Activated T-helper 17 cell treated with anti-CD3 and anti-CD28 coated beads, Interleukin-2, amount 50 U/mL, for 72 hours (primary cell): ENCODE results near the gene ITPKB. TPM values are rescaled to one million over a fixed set of nuclear protein-coding genes. Genes with fewer than 3 reads are reported as not detected.
A peak's percentile ranks its signal among the peaks of the same experiment; 100 is the strongest.
"Not testable (repeated sequence)": the region's sequence is repeated elsewhere in the genome, so short reads cannot be mapped to it uniquely, and the experiment has no call there.

ENCODE experiments used
- ATAC-seq: fragments of 150-1000 bp; cut with Tn5 transposase; replicated peaks from 2 replicates; pipeline ENCODE4 v1.10.0; 2021; ENCODE audit warnings: mild to moderate bottlenecking, moderate library complexity
- H3K27ac Mint-ChIP-seq: one replicate; pipeline ENCODE4 v1.8.0; 2022; ENCODE audit warnings: mixed read lengths
- H3K27me3 Mint-ChIP-seq: one replicate; pipeline ENCODE4 v1.8.0; 2022; ENCODE audit warnings: mixed read lengths
- H3K36me3 Mint-ChIP-seq: one replicate; pipeline ENCODE4 v1.8.0; 2022; ENCODE audit warnings: low read depth, mild to moderate bottlenecking, mixed read lengths
- H3K4me1 Mint-ChIP-seq: one replicate; pipeline ENCODE4 v1.8.0; 2022; ENCODE audit warnings: mixed read lengths
- H3K4me3 Mint-ChIP-seq: one replicate; pipeline ENCODE4 v1.8.0; 2022; ENCODE audit warnings: mild to moderate bottlenecking, mixed read lengths
- H3K9me3 Mint-ChIP-seq: one replicate; pipeline ENCODE4 v1.8.0; 2022; ENCODE audit warnings: mixed read lengths
- total RNA-seq, 2 donors: library from RNA; stranded (reverse); gene quantifications; one replicate each; pipeline ENCODE4 v1.2.3, GENCODE V29; 2022

Gene ITPKB
- total RNA-seq, 2 donors from 2014 or later = 30.1 to 39.2 TPM

- Mint-ChIP-seq H3K9me3 (no peaks in the 10 kb centered on the region), H3K27ac (peak overlapping the region; percentile 92), H3K27me3 (no peaks in the 10 kb centered on the region), H3K4me3 (peak overlapping the region; percentile 83), H3K36me3 (peaks cover 100% of the 10 kb centered on the region), H3K4me1 (peaks cover 59% of the 10 kb centered on the region)
- ATAC-seq = no peak
Observed at GRCh38 chr1:226730836-226731235, 8.2 kb downstream of the ITPKB start.

DNA sequence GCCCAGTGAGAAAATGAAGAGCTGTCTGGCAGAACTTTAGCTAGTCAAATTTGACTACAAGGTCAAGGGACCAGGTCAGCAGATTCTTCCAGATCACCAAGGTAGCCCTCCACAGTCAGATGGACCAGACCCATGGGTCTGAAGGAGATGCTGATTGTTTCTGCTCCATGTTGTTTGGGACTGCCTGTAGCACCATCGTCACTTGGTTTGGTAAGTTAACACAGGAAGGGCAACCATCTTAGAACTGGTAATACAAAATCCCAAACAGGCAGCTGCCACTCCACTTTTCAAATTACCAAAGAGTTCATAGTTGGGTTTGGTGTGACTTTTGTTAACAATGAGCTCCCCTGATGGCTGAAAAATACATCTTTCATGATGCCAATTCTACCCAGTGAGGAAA, 9.0 kb downstream of the ITPKB start:
- peak overlapping the region; percentile 83 for H3K4me3 Mint-ChIP-seq
- ATAC-seq = no peak

GRCh38 chr1:226728448-226728847, 10.6 kb downstream of the ITPKB start:
- ATAC-seq = peak; percentile 36

More for the DNA sequence above, 9.0 kb downstream of the ITPKB start:
- no peaks in the 10 kb centered on the region for H3K9me3 Mint-ChIP-seq
- peaks cover 100% of the 10 kb centered on the region for H3K36me3 Mint-ChIP-seq
- no peaks in the 10 kb centered on the region for H3K27me3 Mint-ChIP-seq
- H3K4me1 Mint-ChIP-seq = peaks cover 67% of the 10 kb centered on the region
- peak overlapping the region; percentile 92 for H3K27ac Mint-ChIP-seq

GRCh38 chr1:226725897-226726267, 13.2 kb downstream of the ITPKB start:
- ATAC-seq = peak; percentile 34
- H3K36me3 Mint-ChIP-seq = peaks cover 87% of the 10 kb centered on the region

More at GRCh38 chr1:226728448-226728847, 10.6 kb downstream of the ITPKB start:
- peaks cover 72% of the 10 kb centered on the region for H3K4me1 Mint-ChIP-seq
- peak overlapping the region; percentile 92 for H3K27ac Mint-ChIP-seq
- H3K27me3 Mint-ChIP-seq = no peaks in the 10 kb centered on the region
- peaks cover 95% of the 10 kb centered on the region for H3K36me3 Mint-ChIP-seq
- H3K9me3 Mint-ChIP-seq = no peaks in the 10 kb centered on the region
- H3K4me3 Mint-ChIP-seq = peak overlapping the region; percentile 83

DNA sequence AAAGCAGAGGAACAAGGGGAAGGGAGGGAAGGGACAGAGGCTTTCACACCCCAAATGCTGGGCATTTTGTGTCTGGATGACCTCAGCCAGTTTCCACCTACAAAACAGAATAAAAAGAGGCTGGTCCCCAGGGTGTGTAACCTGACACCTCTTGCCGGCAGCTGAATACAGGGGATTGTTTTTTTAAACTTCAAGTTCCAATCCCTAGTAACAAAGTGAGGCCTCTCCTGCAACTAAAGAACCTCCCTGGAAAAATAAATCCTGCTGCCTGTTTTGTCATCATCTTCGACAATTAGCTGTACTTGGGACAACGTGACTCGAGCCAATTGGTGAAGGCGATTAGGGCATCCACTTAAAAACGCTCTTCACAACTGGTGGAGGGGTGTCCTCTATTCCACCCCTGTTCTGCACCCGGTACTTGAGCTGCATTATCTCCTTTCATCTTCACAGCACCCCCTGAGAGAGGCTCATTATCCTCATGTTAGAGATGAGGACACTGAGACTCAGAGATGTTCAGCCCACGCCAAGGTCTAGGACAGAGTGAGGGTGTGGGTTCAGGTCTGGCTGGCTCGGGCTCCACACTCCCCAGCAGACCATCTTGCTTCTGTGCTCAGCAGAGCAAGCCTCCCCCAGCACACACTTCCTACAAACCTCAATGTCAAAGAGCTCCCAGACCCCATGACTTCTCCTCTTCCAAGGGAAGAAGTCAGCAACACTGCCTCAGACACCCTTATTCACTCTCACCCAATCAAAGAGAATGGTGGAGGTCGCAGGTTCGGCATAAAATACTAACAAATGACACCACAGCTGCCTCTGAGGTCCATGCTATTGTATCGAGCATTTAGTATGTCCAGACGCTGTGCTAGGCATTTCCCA, 15.2 kb downstream of the ITPKB start:
- Mint-ChIP-seq H3K9me3 (no peaks in the 10 kb centered on the region), H3K36me3 (peaks cover 83% of the 10 kb centered on the region), H3K4me1 (peaks cover 69% of the 10 kb centered on the region)

More at GRCh38 chr1:226725897-226726267, 13.2 kb downstream of the ITPKB start:
- no peaks in the 10 kb centered on the region for H3K9me3 Mint-ChIP-seq
- H3K4me3 Mint-ChIP-seq = peak overlapping the region; percentile 83
- H3K27me3 Mint-ChIP-seq = no peaks in the 10 kb centered on the region
- peak overlapping the region; percentile 92 for H3K27ac Mint-ChIP-seq
- peaks cover 68% of the 10 kb centered on the region for H3K4me1 Mint-ChIP-seq

DNA sequence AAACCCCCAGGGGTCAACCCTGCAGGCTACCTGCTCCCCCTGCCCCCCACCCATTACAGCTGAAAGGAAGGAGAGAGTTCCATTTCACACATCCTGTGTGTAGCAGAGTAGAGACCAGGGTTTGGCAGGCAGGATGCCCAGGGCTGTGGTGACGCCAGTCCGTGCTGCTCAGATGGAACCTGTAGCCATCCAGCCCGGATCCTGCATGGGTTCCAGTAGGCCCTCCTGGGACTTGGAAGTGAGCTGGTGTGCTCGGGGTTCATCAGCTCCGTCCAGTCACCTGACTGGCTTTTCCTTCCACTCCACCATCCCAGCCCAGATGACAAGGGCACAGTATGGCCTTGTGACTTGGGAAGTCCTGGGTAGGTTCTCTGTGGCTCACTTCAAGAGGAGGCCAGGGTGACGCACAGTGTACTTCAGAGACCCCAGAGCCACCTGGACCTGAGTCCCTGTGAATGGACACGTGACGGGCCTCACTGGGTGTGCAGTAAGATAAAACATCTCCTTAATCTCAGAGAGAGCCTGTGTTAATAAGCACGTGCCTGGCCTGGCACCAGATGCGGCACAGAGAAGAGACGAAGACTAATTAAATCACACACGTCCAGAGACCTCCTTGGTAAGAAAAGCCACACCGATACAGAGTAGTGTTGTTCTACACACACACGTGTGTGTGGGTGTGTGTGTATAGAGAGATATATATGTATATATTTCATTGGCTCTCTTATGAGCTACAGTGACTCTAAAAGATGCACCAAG, 16.0 kb downstream of the ITPKB start:
- Mint-ChIP-seq H3K4me3 (peak overlapping the region; percentile 83), H3K27ac (peak overlapping the region; percentile 92), H3K27me3 (no peaks in the 10 kb centered on the region), H3K9me3 (no peaks in the 10 kb centered on the region), H3K4me1 (peaks cover 61% of the 10 kb centered on the region), H3K36me3 (peaks cover 83% of the 10 kb centered on the region)
- ATAC-seq = no peak

More for the DNA sequence above, 15.2 kb downstream of the ITPKB start:
- Mint-ChIP-seq H3K27me3 (no peaks in the 10 kb centered on the region), H3K4me3 (peak overlapping the region; percentile 83), H3K27ac (peak overlapping the region; percentile 92)
- ATAC-seq = no peak

- Mint-ChIP-seq H3K4me1 (peaks cover 57% of the 10 kb centered on the region), H3K36me3 (peaks cover 83% of the 10 kb centered on the region), H3K4me3 (peak overlapping the region; percentile 83), H3K27me3 (no peaks in the 10 kb centered on the region), H3K27ac (peak overlapping the region; percentile 92), H3K9me3 (no peaks in the 10 kb centered on the region)
- ATAC-seq = no peak
Observed at GRCh38 chr1:226722240-226722900, 16.7 kb downstream of the ITPKB start.

GRCh38 chr1:226720574-226720973, 18.5 kb downstream of the ITPKB start:
- Mint-ChIP-seq H3K4me3 (peak overlapping the region; percentile 37), H3K36me3 (peaks cover 75% of the 10 kb centered on the region), H3K27ac (peak overlapping the region; percentile 85), H3K4me1 (peaks cover 46% of the 10 kb centered on the region)
- not testable (repeated sequence) for ATAC-seq, H3K27me3 Mint-ChIP-seq, H3K9me3 Mint-ChIP-seq

DNA sequence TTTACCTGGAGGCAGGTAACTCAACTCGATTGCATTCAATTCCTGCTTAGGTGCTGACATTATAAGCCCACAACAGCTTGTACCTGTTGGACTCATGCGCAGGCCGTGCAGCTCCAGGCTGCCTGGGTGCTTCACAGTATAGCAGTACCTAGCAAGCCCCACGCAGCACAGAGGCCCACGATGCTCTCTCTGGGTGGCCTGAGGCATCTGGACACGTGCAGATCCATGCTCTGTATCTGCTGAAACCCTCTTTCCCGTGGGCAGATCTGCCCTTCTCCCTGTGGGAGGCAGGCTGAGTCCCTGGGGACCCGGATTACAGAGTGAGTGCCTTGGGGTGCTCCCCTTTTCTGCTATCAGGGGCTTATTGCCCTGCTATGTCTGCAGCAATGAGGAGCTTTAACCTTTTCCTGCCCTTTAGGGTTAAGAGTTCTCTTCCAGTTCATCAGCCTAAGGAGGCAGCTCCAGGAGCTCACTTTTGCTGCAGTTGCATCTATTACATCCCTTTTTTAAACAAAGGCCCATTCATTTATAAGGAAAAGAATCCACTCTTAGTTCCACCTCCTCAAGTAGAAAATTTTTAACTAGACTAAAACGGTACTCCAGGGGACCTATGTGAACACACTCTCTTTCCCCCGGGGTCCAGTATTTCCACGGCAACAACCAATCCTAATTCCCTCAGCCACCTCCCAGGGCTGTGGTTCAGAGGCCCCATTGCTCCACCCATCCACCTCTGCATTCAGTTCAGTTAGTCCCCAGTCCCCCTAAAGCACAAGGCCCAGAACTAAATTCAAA, 19.3 kb downstream of the ITPKB start:
- peaks cover 71% of the 10 kb centered on the region for H3K36me3 Mint-ChIP-seq
- H3K9me3 Mint-ChIP-seq = no peaks in the 10 kb centered on the region
- no peaks in the 10 kb centered on the region for H3K27me3 Mint-ChIP-seq
- H3K4me3 Mint-ChIP-seq = peak overlapping the region; percentile 37
- no peak for ATAC-seq
- peak overlapping the region; percentile 85 for H3K27ac Mint-ChIP-seq
- peaks cover 44% of the 10 kb centered on the region for H3K4me1 Mint-ChIP-seq

DNA sequence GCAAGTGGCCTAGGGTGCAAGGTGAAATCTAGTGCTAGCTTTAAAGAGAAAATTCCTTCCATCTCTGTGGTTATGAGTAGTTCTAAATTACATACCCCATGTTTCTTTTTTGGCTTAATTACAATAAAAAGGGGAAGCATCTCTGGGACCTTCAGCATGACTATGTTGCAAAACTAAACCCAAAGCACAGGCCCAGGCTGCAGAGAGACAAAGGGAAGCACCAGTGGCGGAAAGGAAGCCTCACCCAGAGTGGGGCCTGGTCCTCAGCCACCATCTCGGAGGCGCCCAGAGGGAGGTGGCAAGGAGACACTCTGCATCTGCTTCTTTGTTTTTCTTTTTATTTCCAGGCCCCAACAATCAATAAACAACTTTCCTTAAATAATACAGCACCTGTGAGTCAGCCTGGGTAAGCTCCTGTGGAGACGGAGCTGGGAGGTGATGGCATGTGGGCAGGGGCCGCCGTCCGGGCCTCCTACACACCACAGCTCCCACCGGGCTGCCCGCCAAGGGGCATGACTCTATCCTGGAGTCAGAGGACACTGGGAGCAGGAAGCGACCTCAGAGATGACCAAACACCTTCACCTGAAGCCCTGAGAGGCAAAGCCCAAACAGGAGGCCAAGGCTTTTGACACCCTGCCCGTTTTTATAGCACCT, 21.7 kb downstream of the ITPKB start:
- peak overlapping the region; percentile 88 for H3K27ac Mint-ChIP-seq
- H3K36me3 Mint-ChIP-seq = peaks cover 70% of the 10 kb centered on the region
- H3K9me3 Mint-ChIP-seq = peaks cover 4% of the 10 kb centered on the region
- peaks cover 45% of the 10 kb centered on the region for H3K4me1 Mint-ChIP-seq
- ATAC-seq = peak; percentile 38
- peak overlapping the region; percentile 81 for H3K4me3 Mint-ChIP-seq
- no peaks in the 10 kb centered on the region for H3K27me3 Mint-ChIP-seq

DNA sequence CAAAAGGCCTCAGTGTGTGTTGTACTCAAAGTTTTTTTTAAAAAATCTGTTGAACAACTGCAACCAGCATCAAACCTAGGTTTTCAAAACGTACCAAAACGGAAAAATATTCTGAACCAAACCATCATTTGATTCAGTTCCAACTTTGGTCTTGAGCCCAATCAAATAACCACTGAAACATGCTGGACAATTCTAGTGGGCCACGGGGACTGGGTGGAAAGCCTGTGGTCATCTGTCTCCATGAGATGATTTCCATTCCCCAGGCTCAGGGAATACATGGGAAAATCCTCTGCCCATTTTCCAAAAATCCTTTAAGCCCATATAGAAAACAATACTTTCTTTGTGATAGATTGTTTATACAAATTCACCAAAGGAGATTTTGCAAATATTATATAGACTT, 22.5 kb downstream of the ITPKB start:
- peaks cover 63% of the 10 kb centered on the region for H3K36me3 Mint-ChIP-seq

DNA sequence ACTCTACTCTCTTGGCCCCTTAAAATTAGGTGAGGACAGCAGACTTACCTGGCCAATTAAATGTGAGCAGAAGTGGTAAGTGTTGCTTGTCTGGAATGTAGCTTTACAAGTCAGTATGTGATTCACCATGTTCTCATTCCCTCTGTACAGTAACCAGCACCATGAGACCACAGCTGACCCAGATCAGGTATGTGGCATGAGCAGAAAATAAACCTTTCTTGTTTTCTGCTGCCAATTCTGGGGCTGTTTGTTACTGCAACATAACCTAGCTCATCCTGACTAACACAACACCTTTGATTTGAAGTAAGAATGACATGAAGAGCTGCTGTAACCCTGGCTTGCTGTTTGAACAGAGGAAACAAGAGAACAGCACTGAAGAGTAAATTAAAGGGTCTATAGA, 24.9 kb downstream of the ITPKB start:
- Mint-ChIP-seq H3K9me3 (peaks cover 4% of the 10 kb centered on the region), H3K27ac (peak overlapping the region; percentile 28), H3K36me3 (peaks cover 59% of the 10 kb centered on the region), H3K4me1 (peaks cover 65% of the 10 kb centered on the region), H3K4me3 (peak overlapping the region; percentile 68), H3K27me3 (no peaks in the 10 kb centered on the region)
- ATAC-seq = peak; percentile 66

More for the DNA sequence above, 22.5 kb downstream of the ITPKB start:
- ATAC-seq = no peak
- Mint-ChIP-seq H3K9me3 (peaks cover 4% of the 10 kb centered on the region), H3K27me3 (no peaks in the 10 kb centered on the region), H3K4me1 (peaks cover 52% of the 10 kb centered on the region), H3K27ac (peak overlapping the region; percentile 88), H3K4me3 (peak overlapping the region; percentile 81)

- Mint-ChIP-seq H3K4me1 (peaks cover 74% of the 10 kb centered on the region), H3K4me3 (peak overlapping the region; percentile 68), H3K27me3 (no peaks in the 10 kb centered on the region), H3K36me3 (peaks cover 56% of the 10 kb centered on the region), H3K27ac (peak overlapping the region; percentile 65), H3K9me3 (peaks cover 4% of the 10 kb centered on the region)
- ATAC-seq = no peak
Observed at GRCh38 chr1:226712742-226713419, 26.2 kb downstream of the ITPKB start.
